NCI-H2029 (cell line): ENCODE measurements around the gene DPPA2.
"Not testable (repeated sequence)": the region's sequence is repeated elsewhere in the genome, so short reads cannot be mapped to it uniquely, and the experiment has no call there.

Experiments
- DNase-seq: peaks from one replicate; lab custom pipeline; 2025; lab: John Stamatoyannopoulos, UW

Gene DPPA2, protein sequence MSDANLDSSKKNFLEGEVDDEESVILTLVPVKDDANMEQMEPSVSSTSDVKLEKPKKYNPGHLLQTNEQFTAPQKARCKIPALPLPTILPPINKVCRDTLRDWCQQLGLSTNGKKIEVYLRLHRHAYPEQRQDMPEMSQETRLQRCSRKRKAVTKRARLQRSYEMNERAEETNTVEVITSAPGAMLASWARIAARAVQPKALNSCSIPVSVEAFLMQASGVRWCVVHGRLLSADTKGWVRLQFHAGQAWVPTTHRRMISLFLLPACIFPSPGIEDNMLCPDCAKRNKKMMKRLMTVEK

DNA sequence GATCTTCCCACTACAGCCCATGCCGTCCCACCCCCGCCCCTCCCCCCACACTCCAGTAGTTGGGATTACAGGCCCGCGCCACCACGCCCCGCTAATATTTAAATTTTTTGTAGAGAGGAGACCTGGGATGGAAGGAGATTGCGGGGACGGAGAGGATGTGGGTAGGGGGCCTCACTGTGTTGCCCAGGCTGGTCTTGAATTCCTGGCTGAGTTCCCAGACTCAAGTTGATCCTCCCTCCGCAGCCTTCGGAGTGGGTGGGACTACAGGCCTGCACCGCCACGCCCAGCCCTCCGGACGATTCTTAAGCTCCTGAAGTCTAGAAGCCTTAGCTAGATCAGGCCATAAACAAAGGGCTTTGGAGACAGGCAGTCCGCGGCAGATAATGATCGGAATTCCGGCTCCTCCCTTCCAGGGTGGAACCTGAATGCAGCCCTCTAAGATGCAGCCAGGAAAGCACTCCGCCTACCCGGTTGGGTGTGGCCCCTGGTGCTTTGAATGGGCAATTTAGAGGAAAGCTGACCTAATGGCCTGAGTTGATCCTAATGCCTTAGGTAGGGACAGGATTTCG, at the start of gene DPPA2:
DPPA2 (minus strand) TSS at position 356 of the 569 bp plus-strand sequence. CDS start 1,975 bp downstream, outside the sequence.
- DNase-seq = no peak

DNA sequence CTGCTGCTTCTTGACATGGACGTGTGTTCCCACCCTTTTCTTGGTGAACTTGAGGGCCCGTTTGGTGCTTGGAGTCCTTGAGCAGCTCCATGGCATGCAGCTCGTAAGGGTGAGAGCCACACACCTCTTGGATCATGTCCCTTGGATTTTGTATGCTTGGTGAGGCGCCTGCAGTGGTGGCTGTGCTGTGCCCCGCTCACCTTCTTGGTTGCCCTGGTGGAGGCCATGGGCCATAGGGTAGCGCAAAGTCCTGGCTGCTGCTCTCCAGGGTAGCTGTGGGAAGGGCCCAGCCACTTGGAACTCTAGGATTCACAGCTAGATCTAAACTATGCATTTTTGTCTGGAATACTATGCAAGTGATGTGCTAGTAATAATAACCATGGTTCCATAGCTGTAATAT, 47.8 kb upstream of the DPPA2 start:
- no peak for DNase-seq

DNA sequence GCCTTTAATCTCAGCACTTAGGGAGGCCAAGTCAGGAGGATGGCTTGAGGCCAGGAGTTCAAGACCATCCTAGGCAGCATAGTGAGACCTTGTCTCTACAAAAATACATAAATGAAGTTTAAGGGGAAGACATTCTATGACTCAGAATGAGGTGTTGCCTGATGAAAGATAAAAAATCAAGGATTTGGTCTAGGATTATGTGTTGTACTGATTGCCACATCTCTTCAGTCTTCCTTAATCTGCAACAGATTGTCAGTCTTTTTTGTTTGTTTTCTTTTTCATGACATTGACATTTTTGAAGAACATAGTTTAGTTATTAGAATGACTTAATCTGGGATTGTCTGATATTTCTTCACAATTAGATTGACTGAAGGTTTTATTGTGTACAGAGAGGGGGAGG, 47.3 kb upstream of the DPPA2 start:
- DNase-seq = no peak

DNA sequence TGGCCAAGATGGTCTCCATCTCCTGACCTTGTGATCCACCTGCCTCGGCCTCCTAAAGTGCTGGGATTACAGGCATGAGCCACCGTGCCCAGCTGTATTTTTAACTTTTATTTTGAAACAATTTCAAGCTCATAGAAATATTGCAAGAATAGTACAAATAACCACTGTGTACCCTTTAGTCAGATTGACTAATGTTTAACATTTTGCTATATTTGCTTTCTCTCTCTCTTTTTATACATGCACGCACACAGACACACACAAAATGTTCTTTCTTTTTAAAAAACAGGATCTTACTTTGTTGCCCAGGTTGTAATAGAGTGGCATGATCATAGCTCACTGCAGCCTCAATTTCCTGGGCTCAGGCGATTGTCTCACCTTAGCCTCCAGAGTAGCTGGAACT, 46.5 kb upstream of the DPPA2 start:
- no peak for DNase-seq

DNA sequence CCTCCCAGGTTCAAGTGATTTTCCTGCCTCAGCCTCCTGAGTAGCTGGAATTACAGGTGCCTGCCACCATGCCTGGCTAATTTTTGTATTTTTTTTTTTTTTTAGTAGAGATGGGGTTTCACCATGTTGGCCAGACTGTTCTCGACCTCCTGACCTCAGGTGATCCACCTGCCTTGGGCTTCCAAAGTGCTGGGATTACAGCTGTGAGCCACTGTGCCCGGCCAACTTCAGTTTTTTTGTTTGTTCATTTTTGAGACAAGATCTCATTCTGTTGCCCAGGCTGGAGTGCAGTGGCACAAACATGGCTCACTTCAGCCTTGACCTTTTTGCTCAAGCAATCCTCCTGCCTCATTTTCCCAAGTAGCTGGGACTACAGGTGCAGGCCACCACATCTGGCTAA, 42.5 kb upstream of the DPPA2 start:
- DNase-seq = not testable (repeated sequence)

DNA sequence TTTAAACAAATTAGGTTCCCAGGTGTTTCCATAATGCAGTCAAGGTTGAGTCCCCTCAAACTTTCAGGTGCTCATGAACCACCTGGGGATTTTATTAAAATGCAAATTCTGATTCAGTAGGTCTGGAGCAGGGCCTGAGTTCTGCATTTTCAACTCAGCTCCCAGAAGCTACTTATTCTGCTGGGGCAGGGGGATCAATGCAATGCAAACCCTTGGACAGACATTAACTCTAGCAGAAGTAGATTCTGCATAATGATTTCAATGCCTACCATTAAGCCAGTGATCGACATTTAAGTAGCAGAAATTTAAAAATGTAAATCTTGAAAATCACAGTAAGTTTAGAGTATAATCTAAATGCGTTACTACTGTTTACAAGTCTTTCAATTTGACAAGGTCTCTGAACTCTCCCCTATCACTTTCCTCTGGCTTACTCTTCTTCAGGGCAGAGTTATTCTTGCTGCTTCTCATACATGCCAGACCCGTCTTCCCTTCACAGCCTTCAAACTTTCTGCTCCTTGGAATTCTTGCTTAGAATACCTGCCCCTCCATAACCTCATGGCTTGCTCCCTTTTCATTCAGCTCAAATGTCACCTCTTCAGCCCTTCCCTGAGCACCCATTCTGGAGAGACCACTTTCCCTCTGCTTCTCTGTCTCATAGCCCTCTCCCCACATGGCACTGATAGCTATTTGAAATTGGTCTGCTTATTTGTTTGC, 40.3 kb upstream of the DPPA2 start:
- DNase-seq = no peak

DNA sequence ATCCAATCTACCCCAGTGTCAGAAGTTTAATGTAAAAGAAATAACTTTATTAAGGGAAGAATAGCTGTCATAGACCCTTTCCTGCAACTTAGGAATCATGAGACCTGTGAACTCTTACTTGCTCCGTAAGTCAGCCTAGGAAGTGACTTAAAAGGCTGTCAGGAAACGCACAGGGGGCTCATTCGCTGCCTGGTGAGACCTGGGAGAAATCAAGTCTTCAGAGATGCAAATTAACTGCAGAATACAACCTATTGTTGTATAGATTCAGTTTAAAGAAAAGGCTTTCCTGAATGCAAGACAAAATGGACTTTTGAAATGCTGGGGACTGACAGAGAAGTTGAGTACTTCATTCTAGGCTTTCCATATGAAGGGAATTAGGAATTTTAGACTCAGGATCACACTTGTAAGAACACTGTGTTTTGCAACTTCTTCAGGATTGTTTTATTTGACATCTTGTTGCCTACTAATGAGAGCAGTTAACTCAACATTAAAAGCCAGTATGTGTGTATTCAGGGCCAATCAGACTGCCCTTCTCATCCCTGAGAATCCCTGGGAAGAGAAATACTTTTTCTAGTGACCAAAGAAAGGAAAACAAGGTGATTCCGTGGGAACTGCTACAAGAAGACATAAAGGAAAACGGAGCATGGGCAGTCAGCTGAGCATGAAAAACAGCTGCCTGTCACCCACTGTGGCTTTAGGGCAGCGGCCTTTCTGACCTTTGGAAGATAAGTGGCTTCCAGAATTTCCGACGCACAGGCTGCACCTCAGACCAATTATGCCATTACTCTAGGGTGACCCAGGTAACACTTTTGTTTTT, 39.5 kb upstream of the DPPA2 start:
- DNase-seq = no peak

DNA sequence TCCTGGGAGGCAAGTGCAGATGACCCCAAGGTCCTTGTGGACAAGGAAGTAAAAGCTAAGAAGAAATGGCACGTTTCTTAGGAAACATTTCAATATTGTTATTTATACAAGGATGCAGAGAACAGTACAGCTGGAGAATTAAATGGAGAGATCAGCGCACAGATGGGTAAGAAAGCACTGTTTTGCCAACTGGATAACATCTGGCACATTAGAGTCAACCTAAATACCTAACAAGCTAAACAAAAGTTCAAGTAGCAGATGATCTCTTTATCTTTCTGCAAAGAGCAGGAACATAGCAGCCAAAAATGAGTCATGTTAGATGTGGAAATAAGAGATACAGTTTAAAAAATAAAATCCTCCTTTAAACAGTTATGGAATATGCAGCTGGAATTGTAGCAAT, 36.7 kb upstream of the DPPA2 start:
- no peak for DNase-seq

DNA sequence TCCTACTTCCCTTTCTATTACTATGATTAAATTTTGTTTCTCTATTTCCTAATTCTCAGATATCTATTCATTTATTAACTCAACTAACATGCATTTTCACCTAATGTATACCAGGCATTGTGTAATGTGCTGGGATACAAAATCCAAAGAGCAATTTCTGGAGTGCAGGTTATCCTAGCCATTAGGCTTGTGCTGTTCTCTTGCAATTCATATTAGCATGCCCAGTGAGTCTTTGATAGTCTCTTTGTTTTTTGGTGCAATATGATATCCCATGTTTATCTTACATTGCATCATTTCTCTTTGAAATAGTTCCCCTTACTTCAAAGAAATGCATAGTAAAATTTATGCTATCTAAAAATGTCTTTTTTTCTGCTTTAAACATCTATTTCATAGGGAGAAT, 34.9 kb upstream of the DPPA2 start:
- no peak for DNase-seq

DNA sequence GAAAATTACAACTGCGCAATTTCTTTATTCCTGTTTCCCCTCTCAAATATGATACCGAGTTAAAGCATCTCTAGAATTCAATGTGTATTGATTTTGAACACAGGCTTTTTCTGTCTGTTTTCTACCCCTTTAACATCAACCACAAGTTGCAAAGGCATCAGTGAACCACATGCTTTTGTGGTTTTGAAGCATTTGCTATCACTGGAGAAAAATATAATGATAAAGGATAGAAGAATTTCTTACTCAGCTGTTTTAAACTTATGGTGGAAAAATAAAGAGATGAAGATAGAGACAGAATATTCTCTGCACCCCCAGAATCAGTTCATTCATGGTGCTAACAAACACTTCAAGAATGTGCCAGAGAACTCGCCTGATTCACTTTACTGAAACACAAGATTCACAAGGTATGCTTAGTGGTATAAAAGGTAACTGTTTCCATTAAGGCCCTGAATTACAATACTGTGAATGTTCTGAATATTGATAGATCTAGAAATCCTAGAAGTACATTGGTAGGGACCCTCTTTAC, 30.5 kb upstream of the DPPA2 start:
- DNase-seq = no peak

DNA sequence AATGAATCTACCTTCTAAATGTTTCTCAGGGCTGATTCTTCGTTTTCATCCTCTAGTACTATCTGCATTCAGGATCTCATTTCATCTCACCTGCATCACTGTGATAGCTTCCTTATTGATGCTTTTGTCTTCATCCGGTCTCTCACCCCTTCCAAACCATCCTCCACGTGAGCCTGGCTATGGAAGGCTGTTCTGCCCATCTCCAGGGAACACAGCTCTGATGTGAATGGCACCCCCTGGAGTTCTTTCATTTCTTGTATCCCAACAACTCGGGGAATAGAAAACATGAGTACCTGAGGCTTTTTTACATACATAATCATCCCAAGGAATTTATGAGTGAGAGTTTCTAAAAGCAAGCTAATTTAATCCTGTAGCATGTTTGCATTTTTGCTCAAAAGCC, 29.8 kb upstream of the DPPA2 start:
- no peak for DNase-seq

DNA sequence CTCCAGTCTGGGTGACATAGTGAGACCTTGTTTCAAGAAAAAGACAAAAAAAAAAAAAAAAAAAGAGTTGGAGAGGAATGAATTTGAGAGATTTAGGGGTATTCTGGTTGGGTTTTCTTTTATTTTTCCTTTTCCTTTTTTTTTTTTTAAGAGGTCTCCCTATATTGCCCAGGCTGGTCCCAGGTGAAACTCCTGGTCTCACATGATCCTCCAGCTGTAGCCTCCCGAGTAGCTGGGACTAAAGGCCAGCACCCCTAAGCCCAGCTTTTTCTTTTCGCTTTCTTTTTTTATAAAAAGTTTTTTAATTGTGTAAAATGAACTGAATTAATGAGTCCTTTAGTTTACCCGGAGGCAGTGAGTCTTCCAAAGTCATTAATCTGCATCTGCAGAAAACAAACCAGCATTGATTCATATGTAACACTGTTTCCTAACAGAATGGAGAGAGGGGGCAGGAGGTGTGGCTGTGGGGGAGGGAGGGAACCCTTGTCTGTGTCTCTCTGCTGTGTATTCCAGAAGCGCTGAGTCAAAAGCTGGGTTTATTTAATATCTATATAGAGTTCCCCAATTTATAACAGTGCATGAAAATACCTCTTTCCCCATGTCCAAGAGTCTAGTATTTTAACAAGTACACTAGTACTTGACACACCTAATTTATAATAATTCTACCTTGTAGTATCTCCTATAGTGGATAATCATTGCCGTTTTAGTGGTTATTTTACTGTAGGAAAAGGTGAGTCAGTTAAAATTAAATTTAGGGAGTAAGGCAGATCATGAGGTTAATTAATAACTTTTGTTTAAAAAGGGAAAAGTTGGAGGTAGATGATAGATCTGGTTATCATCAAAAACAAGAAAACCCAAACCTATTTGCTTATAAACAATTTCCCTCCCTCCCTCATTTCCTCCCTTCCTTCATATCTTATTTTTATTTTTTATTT, 23.7 kb upstream of the DPPA2 start:
- no peak for DNase-seq

DNA sequence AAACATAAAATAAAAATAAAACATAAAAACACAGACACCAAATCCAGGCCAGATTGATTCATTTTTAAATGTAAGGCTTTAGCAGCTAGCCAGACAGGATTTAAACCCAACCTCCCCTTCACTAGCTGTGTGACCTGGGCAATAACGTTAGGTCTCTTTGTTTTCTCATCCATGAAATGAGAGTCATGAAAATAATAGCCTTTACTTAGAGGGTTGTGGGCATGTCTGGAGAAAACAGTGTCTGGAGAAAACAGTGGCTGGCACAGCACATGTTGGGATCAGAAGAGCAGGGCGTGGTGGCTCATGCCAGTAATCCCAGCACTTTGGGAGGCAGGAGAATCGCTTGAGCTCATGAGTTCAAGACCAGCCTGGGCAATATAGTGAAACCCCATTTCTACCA, 22.9 kb upstream of the DPPA2 start:
- DNase-seq = no peak

DNA sequence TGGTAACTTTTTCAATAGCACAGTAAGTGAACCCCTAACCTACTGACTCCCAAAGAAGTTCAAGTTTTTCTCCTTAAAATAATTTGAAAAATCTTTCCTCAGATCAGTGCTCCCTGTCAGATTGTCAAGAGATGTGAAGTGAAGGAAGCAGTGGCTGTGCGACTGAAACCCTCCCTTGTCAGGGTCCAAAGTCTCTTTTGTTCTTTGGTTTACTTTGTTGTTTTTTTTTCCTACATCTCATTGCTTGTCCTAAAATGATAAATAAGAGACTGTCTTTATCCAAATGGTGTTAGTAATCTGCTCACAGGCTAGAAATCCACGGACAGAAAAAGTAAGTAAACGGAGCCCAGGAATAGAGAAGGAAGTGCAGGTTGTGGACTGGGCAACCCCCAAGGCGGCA, 22.0 kb upstream of the DPPA2 start:
- DNase-seq = no peak

DNA sequence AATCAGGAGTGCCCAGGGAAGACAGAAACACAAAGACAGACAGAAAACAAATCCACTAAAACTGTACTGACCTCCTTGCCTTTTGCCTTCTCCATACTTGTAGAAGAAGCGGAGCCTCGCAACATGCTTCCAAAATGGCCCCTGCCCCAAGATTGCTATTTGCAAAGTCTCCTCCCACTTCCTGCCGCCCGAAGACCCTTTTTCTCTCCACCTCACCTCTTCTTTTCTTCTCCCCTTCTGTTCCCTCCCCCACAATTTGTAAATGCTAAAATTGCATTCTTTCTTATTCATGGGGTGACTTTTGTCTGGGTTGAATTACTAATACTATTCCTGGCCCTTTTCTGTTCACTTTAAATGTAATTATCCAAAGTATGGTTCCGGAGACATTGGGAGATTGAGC, 21.1 kb upstream of the DPPA2 start, which contains the start of gene DPPA4:
DPPA4 (minus strand) TSS at position 154 of the 400 bp plus-strand sequence; CDS start at position 125, 29 bp downstream.
- DNase-seq = no peak

DNA sequence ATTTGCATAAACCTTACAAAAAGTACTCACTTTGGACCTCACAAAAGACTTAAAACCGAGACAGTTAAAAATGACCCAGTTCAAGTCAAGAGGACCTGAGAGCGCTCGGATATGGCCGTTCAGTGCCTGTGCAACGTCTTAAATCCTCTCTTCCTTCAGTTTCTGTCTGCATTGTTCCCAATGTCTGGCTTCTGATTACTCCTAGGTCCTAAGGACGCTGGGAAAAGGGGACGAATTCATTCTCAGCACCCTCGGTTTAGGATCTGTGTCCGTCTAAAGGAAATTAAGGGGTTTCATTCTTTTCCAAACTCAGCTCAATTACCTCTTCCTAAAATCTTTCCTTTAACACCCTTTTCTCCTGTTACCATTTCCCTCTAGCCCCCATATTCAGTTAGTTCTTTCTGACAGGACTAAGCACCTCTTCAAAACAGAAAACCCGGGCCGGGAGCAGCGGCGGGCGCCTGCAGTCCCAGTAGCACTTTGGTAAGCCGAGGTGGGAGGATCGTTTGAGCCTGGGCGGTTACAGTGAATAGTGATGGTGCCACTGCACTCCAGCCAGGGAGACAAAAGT, 20.1 kb upstream of the DPPA2 start:
- DNase-seq = no peak

DNA sequence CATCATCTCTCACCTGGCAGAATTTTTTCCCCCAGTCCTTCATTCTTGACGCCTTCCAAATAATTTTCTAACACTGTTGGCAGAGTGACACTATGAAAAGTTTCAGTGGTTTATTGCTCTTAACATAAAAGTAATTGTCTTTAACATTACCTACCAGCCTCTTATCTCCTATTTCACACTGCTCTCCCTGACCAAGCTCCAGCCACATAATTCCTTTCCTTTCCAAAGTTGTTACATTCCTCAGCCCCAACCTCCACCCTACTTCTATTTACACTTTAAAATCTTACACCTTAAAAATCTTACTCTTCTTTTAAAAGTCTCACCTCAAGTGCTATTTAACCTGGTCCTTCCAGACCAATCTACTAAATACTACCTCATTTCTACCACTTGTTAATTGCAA, 18.3 kb upstream of the DPPA2 start:
- DNase-seq = no peak

DNA sequence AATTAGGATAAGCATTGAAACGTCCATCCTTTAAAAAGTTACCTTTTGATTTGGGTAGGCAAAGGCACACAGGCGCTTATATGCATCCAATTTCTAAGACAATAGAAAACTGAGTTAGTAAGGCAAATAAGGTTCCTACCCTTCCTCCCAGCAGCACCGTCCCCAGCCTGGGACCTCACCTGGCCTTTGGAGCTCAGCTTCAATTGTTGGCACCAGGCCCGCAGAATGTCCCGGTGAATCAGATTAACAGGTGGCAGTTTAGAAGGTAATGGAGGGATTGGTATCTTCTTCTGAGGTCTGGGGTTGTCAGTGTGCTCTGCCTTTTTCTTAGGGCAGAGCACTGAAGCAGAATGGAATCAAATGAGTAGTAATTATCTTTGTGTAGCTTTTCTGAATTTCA, 15.4 kb upstream of the DPPA2 start:
- DNase-seq = no peak

DNA sequence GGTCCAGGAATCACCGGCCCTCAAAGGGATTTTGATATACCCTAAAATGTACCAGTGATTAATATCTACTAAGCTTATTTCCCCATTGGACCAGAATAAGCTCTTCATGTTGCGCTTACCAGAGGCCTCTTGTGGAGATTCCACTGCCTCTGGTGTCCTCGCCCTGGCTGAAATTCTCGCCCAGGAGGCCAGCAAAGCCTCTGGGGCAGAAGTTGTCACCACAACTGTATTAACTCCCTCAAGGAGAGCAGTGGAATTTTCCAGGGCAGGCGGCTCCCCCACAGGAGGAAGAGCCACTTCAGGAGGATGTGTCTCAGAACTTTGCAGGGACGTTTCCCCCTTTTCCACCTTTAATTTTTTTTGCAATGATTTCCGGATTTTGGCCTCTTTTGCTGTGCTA, 14.1 kb upstream of the DPPA2 start:
- no peak for DNase-seq

DNA sequence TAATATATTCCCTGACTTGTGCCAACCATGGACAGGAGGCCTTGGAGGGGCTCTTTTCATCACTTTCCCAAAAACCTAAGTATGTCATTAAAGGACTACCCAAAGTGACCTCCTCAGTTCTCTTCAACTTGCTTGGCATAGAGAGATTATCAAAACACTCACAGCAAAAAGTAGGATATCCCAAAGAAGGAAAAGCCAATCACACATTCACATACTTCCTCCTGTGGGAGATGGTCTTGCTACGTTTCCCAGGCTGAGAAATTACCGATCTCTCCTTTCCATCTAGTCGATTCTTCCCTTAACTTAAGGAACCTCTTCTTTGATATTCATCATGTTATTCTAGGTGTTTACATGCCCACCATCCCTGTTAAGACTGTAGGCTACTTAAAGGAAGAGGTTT, 11.9 kb upstream of the DPPA2 start:
- no peak for DNase-seq

DNA sequence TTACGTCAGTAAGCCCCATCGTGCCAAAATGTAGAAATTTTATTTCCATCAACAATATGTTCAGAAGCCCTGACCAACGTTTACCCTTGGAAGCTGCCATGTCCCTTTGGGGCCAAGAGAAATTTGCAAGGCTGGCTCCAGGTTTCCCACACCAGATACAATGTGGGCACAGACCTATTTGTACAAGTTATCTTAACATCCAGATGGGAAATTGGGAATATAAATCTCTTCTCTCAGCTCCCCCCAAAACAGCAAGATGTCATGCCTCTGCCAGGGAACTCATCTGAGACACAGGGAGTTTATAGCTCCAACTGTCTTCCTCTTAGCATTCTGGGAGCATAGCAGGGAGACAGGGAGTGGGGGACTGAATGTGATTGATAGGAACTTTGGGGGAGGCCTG, 9.3 kb upstream of the DPPA2 start:
- no peak for DNase-seq
